Right hindlimb (tissue), 1 donor: Measurements from ENCODE around the gene ZNF614.
"Not testable (repeated sequence)": the region's sequence is repeated elsewhere in the genome, so short reads cannot be mapped to it uniquely, and the experiment has no call there.

Experiments used
- DNase-seq: peaks from one replicate; pipeline ENCODE4 v3.0.0-alpha.2; 2018

The ZNF614 gene

GRCh38 chr19:52028027-52028779, at the start of gene ZNF614:
Gene ZNF614, minus strand, starts transcription at chr19:52028379. Its CDS starts 2,634 bp downstream, at chr19:52025745.
- DNase-seq: peak; percentile 94

- DNase-seq: no peak
Measured at GRCh38 chr19:52070496-52070895, 42.3 kb upstream of the ZNF614 start.

- no peak for DNase-seq
Measured at GRCh38 chr19:52069653-52070052, 41.5 kb upstream of the ZNF614 start.

GRCh38 chr19:52066258-52066863, 38.2 kb upstream of the ZNF614 start:
- no peak for DNase-seq

- no peak for DNase-seq
Measured at GRCh38 chr19:52065399-52065798, 37.2 kb upstream of the ZNF614 start.

GRCh38 chr19:52056480-52056879, 28.3 kb upstream of the ZNF614 start:
- DNase-seq: not testable (repeated sequence)

GRCh38 chr19:52051736-52052135, 23.6 kb upstream of the ZNF614 start:
- DNase-seq: not testable (repeated sequence)

GRCh38 chr19:52048555-52049501, 20.6 kb upstream of the ZNF614 start, which contains the start of gene ZNF432:
Gene ZNF432, minus strand, starts transcription at chr19:52048838. Its CDS starts 1,970 bp downstream, at chr19:52046868.
- DNase-seq: peak; percentile 97

- no peak for DNase-seq
Measured at GRCh38 chr19:52039169-52039568, 11.0 kb upstream of the ZNF614 start.

GRCh38 chr19:52034051-52034728, 6.0 kb upstream of the ZNF614 start:
- no peak for DNase-seq

- DNase-seq: no peak
Measured at GRCh38 chr19:52028780-52029123, 573 bp upstream of the ZNF614 start.

GRCh38 chr19:52026255-52026990, 1.8 kb downstream of the ZNF614 start:
- not testable (repeated sequence) for DNase-seq

GRCh38 chr19:52024478-52024877, 3.7 kb downstream of the ZNF614 start:
- DNase-seq: not testable (repeated sequence)

- DNase-seq: no peak
Measured at GRCh38 chr19:52022193-52022592, 6.0 kb downstream of the ZNF614 start.

GRCh38 chr19:52020506-52020905, 7.7 kb downstream of the ZNF614 start:
- DNase-seq: no peak

- no peak for DNase-seq
Measured at GRCh38 chr19:52010674-52011073, 17.5 kb downstream of the ZNF614 start.

GRCh38 chr19:52007806-52008557, 20.2 kb downstream of the ZNF614 start, which contains the start of gene ZNF615:
Gene ZNF615, minus strand, starts transcription at chr19:52008211. Its CDS starts 4,500 bp downstream, at chr19:52003711.
- DNase-seq: peak; percentile 94

GRCh38 chr19:52007451-52007805, 20.8 kb downstream of the ZNF614 start:
- DNase-seq: no peak

GRCh38 chr19:51994048-51994644, 34.0 kb downstream of the ZNF614 start:
- no peak for DNase-seq

- no peak for DNase-seq
Measured at GRCh38 chr19:51993422-51993821, 34.8 kb downstream of the ZNF614 start.
